ENCODE measurements around the gene TSPAN9. TPM values are rescaled to one million over a fixed set of nuclear protein-coding genes. Genes with fewer than 3 reads are reported as not detected.

TSPAN9 gene
- polyA plus RNA-seq, 1 donor (not counting 4 experiments of a cell fraction or from before 2014, with no cell fraction given): 27.5 TPM

GRCh38 chr12:3272958-3273357, 195.8 kb downstream of the TSPAN9 start:
- H3K9ac ChIP-seq (ENCODE audit: control insufficient read depth, extremely low read depth, insufficient read depth, low read length): no peak overlapping the region
- H3K4me1 ChIP-seq (ENCODE audit: control insufficient read depth, extremely low read depth, insufficient read depth, low read length): peaks cover 5% of the 10 kb centered on the region
- H3K27ac ChIP-seq (ENCODE audit: control insufficient read depth, insufficient read depth, low read length): no peak overlapping the region
- peaks cover 4% of the 10 kb centered on the region for H3K27me3 ChIP-seq (ENCODE audit: control insufficient read depth, extremely low read depth, insufficient read depth, low read length)
- no peaks in the 10 kb centered on the region for H3K9me3 ChIP-seq (ENCODE audit: control insufficient read depth, low read depth, low read length)
- H3K79me2 ChIP-seq (ENCODE audit: control insufficient read depth, insufficient read depth, low read length): no peaks in the 10 kb centered on the region
- H3K36me3 ChIP-seq (ENCODE audit: control insufficient read depth in 2 of 2, extremely low read depth in 1 of 2, insufficient read depth in 2 of 2, low read length in 2 of 2): peaks cover 0 to 2% of the 10 kb centered on the region in 2 experiments
- TF ChIP-seq EZH2 (IDR thresholded peaks at IDR 0.05; ENCODE audit: low read length): no peak
- no peak for TF ChIP-seq CTCF (optimal IDR thresholded peaks at IDR 0.05 in 1 of 3, IDR thresholded peaks at IDR 0.05 in 1 of 3, conservative IDR thresholded peaks at IDR 0.05 in 1 of 3; ENCODE audit: extremely low read depth in 1 of 3, insufficient read depth in 2 of 3, low read length in 3 of 3)
- H3K4me2 ChIP-seq (ENCODE audit: control insufficient read depth, extremely low read depth, insufficient read depth, low read depth, low read length): no peak overlapping the region
- H4K20me1 ChIP-seq (ENCODE audit: control insufficient read depth, extremely low read depth, insufficient read depth, low read length): peaks cover 7% of the 10 kb centered on the region
- no peak overlapping the region for H3K4me3 ChIP-seq (ENCODE audit: control insufficient read depth in 2 of 3, extremely low read depth in 1 of 3, insufficient read depth in 2 of 3, low read depth in 1 of 3, low read length in 3 of 3)
- DNase-seq (ENCODE audit: low read depth, low spot score) (no peak), FAIRE-seq (no peak)
- H2AFZ ChIP-seq (ENCODE audit: control insufficient read depth, low read length): no peak overlapping the region
- dilution Hi-C loops (cut with MboI; ENCODE audit: extremely low pct_ligation_motif_present, low sequenced_read_pairs): no loop called here
- H3K9me1 ChIP-seq (ENCODE audit: control insufficient read depth, extremely low read depth, insufficient read depth, low read length): no peaks in the 10 kb centered on the region

- dilution Hi-C loops (cut with MboI; ENCODE audit: extremely low pct_ligation_motif_present, low sequenced_read_pairs): no loop called here
- DNase-seq (ENCODE audit: low read depth, low spot score): no peak
- H3K36me3 ChIP-seq (ENCODE audit: control insufficient read depth in 2 of 2, extremely low read depth in 1 of 2, insufficient read depth in 2 of 2, low read length in 2 of 2): peaks cover 0 to 2% of the 10 kb centered on the region in 2 experiments
- peaks cover 7% of the 10 kb centered on the region for H4K20me1 ChIP-seq (ENCODE audit: control insufficient read depth, extremely low read depth, insufficient read depth, low read length)
- no peak overlapping the region for H2AFZ ChIP-seq (ENCODE audit: control insufficient read depth, low read length)
- no peak overlapping the region for H3K9ac ChIP-seq (ENCODE audit: control insufficient read depth, extremely low read depth, insufficient read depth, low read length)
- H3K27ac ChIP-seq (ENCODE audit: control insufficient read depth, insufficient read depth, low read length): no peak overlapping the region
- H3K4me2 ChIP-seq (ENCODE audit: control insufficient read depth, extremely low read depth, insufficient read depth, low read depth, low read length): no peak overlapping the region
- H3K9me3 ChIP-seq (ENCODE audit: control insufficient read depth, low read depth, low read length): no peaks in the 10 kb centered on the region
- no peaks in the 10 kb centered on the region for H3K9me1 ChIP-seq (ENCODE audit: control insufficient read depth, extremely low read depth, insufficient read depth, low read length)
- H3K4me3 ChIP-seq (ENCODE audit: control insufficient read depth in 2 of 3, extremely low read depth in 1 of 3, insufficient read depth in 2 of 3, low read depth in 1 of 3, low read length in 3 of 3): no peak overlapping the region
- peaks cover 5% of the 10 kb centered on the region for H3K4me1 ChIP-seq (ENCODE audit: control insufficient read depth, extremely low read depth, insufficient read depth, low read length)
- FAIRE-seq: no peak
- TF ChIP-seq CTCF (optimal IDR thresholded peaks at IDR 0.05 in 1 of 3, IDR thresholded peaks at IDR 0.05 in 1 of 3, conservative IDR thresholded peaks at IDR 0.05 in 1 of 3; ENCODE audit: extremely low read depth in 1 of 3, insufficient read depth in 2 of 3, low read length in 3 of 3): no peak
- TF ChIP-seq EZH2 (IDR thresholded peaks at IDR 0.05; ENCODE audit: low read length): no peak
- H3K27me3 ChIP-seq (ENCODE audit: control insufficient read depth, extremely low read depth, insufficient read depth, low read length): peaks cover 4% of the 10 kb centered on the region
- H3K79me2 ChIP-seq (ENCODE audit: control insufficient read depth, insufficient read depth, low read length): no peaks in the 10 kb centered on the region
Observed at GRCh38 chr12:3273409-3273853, 196.3 kb downstream of the TSPAN9 start.
